ENCODE results near the gene CMIP. TPM values are rescaled to one million over a fixed set of nuclear protein-coding genes. Genes with fewer than 3 reads are reported as not detected.

CMIP gene
- total RNA-seq, 4 donors from 2014 or later = 40.0 to 69.6 (median 47.0) TPM

DNA sequence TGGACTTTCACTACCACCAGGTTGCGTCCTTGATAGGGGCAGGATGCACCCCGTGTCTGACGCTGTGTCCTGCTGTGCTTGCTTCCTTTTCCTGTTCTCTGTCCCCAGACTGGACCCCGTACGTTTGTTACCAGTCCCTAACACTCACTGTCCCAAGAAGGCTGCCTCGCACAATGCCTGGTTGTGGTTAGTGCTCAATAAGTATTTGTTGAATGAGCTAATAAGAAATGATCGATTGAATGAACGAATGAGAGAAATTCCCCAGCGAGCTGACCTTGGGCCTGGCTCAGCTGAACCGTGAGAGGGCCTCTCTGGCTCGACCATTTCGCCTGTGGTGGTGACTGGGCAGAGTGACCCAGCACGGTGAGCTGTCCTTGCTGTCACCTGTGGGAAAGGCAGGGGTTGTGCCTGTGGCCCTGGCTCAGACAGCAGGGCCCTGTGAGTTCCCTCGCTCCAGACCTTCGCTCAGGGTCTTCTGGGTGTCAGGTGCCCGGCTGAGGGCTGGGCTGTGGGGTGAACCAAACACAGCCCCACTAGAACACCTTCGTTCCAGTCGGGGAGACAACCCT is 20.9 kb downstream of the CMIP start:
- TF ChIP-seq CTCF (IDR thresholded peaks at IDR 0.05) (no peak), EP300 (IDR thresholded peaks at IDR 0.05; ENCODE audit: low read depth) (no peak), POLR2AphosphoS5 (IDR thresholded peaks at IDR 0.05) (no peak), POLR2A (IDR thresholded peaks at IDR 0.05) (no peak)
- Histone ChIP-seq H3K4me1 (peaks cover 7 to 55% (median 15%) of the 10 kb centered on the region in 4 donors), H3K27ac (no peak overlapping the region), H3K27me3 (no peaks in the 10 kb centered on the region), H3K4me3 (no peak overlapping the region), H3K36me3 (no peaks in the 10 kb centered on the region), H3K9me3 (no peaks in the 10 kb centered on the region)
- no peak for DNase-seq
- in situ Hi-C loops (cut with MboI; ENCODE audit: low pct_ligation_motif_present in 1 of 4, low pct_unique_long_range_greater_than_20kb in 1 of 4, low sequenced_read_pairs in 3 of 4) = no loop called here
- intact Hi-C loops (cut with DNase I; ENCODE audit: low total_unique reads) = no loop called here
- 89 to 92% methylated on average over 6 to 18 of the region's 18 CpGs for WGBS, 2 donors (ENCODE audit: low coverage in 1 of 2)

- H3K27ac ChIP-seq = peak overlapping the region in 1 of 4 donors; percentile 3
- H3K4me1 ChIP-seq = peaks cover 7 to 57% (median 15%) of the 10 kb centered on the region in 4 donors
- no peak for DNase-seq
- TF ChIP-seq POLR2A (IDR thresholded peaks at IDR 0.05) = no peak
- TF ChIP-seq POLR2AphosphoS5 (IDR thresholded peaks at IDR 0.05) = no peak
- TF ChIP-seq EP300 (IDR thresholded peaks at IDR 0.05; ENCODE audit: low read depth) = no peak
- no peak for TF ChIP-seq CTCF (IDR thresholded peaks at IDR 0.05)
- no peaks in the 10 kb centered on the region for H3K27me3 ChIP-seq
- in situ Hi-C loops (cut with MboI; ENCODE audit: low pct_ligation_motif_present in 1 of 4, low pct_unique_long_range_greater_than_20kb in 1 of 4, low sequenced_read_pairs in 3 of 4) = no loop called here
- intact Hi-C loops (cut with DNase I; ENCODE audit: low total_unique reads) = no loop called here
- peaks cover 0 to 2% (median 0%) of the 10 kb centered on the region in 4 donors for H3K36me3 ChIP-seq
- H3K9me3 ChIP-seq = no peaks in the 10 kb centered on the region
- no peak overlapping the region for H3K4me3 ChIP-seq
- whole genome bisulfite sequencing, 2 donors (ENCODE audit: low coverage in 1 of 2) = 53% methylated on average over 7 of the region's 7 CpGs; no CpG with 5 or more reads in 1 of the 2 donors
Observed at GRCh38 chr16:81466356-81466980, 21.9 kb downstream of the CMIP start.

DNA sequence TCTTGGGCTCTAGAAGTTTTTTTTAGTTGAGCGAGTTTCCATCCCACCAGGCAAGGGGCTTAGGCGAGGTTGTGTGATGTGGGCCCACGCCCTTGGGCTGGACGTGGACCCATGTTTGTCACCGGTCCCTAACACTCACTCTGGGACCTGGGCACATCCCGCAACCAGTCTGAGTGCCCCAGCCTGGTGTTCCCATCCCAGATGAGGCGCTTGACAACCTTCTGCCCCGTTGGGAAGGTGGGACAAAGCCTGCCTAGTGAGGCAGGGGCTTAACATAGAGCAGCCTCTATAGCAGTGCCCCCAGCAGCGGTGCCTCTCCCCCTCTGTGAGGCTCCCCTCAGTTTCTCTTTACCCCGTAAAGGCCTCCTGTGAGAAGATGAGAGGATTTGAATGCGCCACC is 22.5 kb downstream of the CMIP start:
- peaks cover 0 to 2% (median 0%) of the 10 kb centered on the region in 4 donors for H3K36me3 ChIP-seq
- WGBS, 2 donors (ENCODE audit: low coverage in 1 of 2) = 86 to 94% methylated on average over 3 to 11 of the region's 11 CpGs
- peak overlapping the region in 1 of 4 donors; percentile 3 for H3K27ac ChIP-seq

More for the DNA sequence above, 22.5 kb downstream of the CMIP start:
- Histone ChIP-seq H3K9me3 (no peaks in the 10 kb centered on the region), H3K4me1 (peaks cover 4 to 53% (median 13%) of the 10 kb centered on the region in 4 donors), H3K27me3 (no peaks in the 10 kb centered on the region), H3K4me3 (no peak overlapping the region)
- in situ Hi-C loops (cut with MboI; ENCODE audit: low pct_ligation_motif_present in 1 of 4, low pct_unique_long_range_greater_than_20kb in 1 of 4, low sequenced_read_pairs in 3 of 4) = no loop called here
- TF ChIP-seq CTCF (IDR thresholded peaks at IDR 0.05) (no peak), EP300 (IDR thresholded peaks at IDR 0.05; ENCODE audit: low read depth) (no peak), POLR2AphosphoS5 (IDR thresholded peaks at IDR 0.05) (no peak), POLR2A (IDR thresholded peaks at IDR 0.05) (no peak)
- no peak for DNase-seq
- intact Hi-C loops (cut with DNase I; ENCODE audit: low total_unique reads) = no loop called here

All from transverse colon (tissue), 4 donors.